Gastrocnemius medialis (tissue), 4 donors: ENCODE data around the gene USP50.

Experiments used
- CTCF ChIP-seq, 5 experiments: fragments of 450-650 bp in 3 of 5; fragments of 200-600 bp in 2 of 5; sonication (generic) in 2 of 5; IDR thresholded peaks in 4 of 5; conservative IDR thresholded peaks in 1 of 5; 1 replicate in 4 of 5; 2 replicates in 1 of 5; pipeline ENCODE4 v1.5.1; 2016 to 2019; ENCODE audit warnings: antibody characterized with exemption in 5 of 5, mild to moderate bottlenecking in 3 of 5, moderate library complexity in 3 of 5
- POLR2A ChIP-seq, 2 donors: fragments of 450-650 bp; IDR thresholded peaks; one replicate each; pipeline ENCODE4 v1.6.1; 2017; ENCODE audit warnings: antibody characterized with exemption in 2 of 2, mild to moderate bottlenecking in 2 of 2, moderate library complexity in 2 of 2

- TF ChIP-seq CTCF (IDR thresholded peaks at IDR 0.05 in 4 of 5, conservative IDR thresholded peaks at IDR 0.05 in 1 of 5) (no peak), POLR2A (IDR thresholded peaks at IDR 0.05) (no peak)
Measured at GRCh38 chr15:50484781-50485180, 61.7 kb downstream of the USP50 start.
